Measurements from ENCODE around the gene ACP4. TPM values are rescaled to one million over a fixed set of nuclear protein-coding genes. Genes with fewer than 3 reads are reported as not detected.
"Not testable (repeated sequence)": the region's sequence is repeated elsewhere in the genome, so short reads cannot be mapped to it uniquely, and the experiment has no call there.

Gene ACP4, protein sequence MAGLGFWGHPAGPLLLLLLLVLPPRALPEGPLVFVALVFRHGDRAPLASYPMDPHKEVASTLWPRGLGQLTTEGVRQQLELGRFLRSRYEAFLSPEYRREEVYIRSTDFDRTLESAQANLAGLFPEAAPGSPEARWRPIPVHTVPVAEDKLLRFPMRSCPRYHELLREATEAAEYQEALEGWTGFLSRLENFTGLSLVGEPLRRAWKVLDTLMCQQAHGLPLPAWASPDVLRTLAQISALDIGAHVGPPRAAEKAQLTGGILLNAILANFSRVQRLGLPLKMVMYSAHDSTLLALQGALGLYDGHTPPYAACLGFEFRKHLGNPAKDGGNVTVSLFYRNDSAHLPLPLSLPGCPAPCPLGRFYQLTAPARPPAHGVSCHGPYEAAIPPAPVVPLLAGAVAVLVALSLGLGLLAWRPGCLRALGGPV
- not detected in 3 replicates for total RNA-seq
- long read RNA-seq, result 0 reads

GRCh38 chr19:50790396-50790795 is at the start of gene ACP4:
Gene ACP4, plus strand, starts transcription at chr19:50790415. Its CDS starts 0 bp downstream, at chr19:50790415.
- TF ChIP-seq CTCF (IDR thresholded peaks at IDR 0.05), result no peak
- Mint-ChIP-seq H3K36me3 (ENCODE audit: low read depth) (no peaks in the 10 kb centered on the region), H3K4me3 (ENCODE audit: unreplicated experiment) (no peak within 1 kb of the TSS), H3K27ac (ENCODE audit: unreplicated experiment) (no peak within 1 kb of the TSS), H3K4me1 (ENCODE audit: low read depth) (no peaks in the 10 kb centered on the region), H3K27me3 (ENCODE audit: low read depth) (no peaks in the 10 kb centered on the region), H3K9me3 (ENCODE audit: low read depth) (no peaks in the 10 kb centered on the region)
- DNase-seq (ENCODE audit: low spot score), result no peak

DNA sequence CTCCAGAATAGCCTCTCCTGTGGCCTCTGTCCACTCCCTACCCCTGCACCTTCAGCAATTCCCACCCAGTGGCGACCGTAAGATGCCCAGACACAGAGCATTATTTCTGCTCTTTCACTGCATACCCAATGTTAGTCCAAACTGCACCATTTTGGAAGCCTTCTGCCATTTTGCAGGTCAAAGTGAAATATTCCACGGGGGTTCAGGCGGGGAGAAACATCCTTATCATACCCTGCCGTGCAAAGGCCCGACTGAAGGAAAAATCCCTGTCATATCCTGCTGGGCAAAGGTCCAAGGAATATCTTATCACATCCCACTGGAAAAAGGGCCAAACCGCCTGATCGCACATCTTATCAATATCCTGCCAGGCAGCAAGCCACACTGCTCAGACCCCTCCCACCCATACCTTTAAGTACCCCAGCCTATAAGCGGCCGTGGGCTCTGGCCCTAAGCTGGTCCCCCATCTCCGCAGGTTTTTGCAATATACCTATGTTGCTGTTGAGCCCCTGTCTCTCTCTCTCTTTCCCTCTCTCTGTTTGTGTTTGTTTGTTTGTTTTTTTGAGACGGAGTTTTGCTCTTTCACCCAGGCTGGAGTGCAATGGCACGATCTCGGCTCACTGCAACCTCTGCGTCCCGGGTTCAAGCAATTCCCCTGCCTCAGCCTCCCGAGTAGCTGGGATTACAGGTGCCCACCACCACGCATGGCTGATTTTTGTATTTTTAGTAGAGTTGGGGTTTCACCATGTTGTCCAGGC is 48.9 kb upstream of the ACP4 start:
- peaks cover 34% of the 10 kb centered on the region for H3K27me3 Mint-ChIP-seq (ENCODE audit: low read depth)
- H3K9me3 Mint-ChIP-seq (ENCODE audit: low read depth), result no peaks in the 10 kb centered on the region
- H3K4me3 Mint-ChIP-seq (ENCODE audit: unreplicated experiment), result no peak overlapping the region
- no peak for TF ChIP-seq CTCF (IDR thresholded peaks at IDR 0.05)
- no peak for DNase-seq (ENCODE audit: low spot score)
- no peak overlapping the region for H3K27ac Mint-ChIP-seq (ENCODE audit: unreplicated experiment)
- H3K4me1 Mint-ChIP-seq (ENCODE audit: low read depth), result no peaks in the 10 kb centered on the region
- no peaks in the 10 kb centered on the region for H3K36me3 Mint-ChIP-seq (ENCODE audit: low read depth)

DNA sequence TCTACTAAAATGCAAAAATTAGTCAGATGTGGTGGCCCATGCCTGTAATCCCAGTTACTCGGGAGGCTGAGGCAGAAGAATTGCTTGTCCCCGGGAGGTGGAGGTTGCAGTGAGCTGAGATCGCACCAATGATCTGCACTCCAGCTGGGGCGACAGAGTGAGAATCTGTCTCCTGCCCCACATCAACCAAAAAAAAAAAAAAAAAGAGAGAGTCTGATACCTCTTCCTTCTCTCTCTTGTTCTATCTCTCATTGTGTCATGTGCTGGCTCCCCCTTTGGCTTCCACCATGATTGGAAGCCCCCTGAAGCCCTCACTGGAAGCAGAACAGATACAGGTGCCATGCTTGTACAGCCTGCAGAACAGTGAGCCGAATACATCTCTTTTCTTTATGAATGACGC is 46.7 kb upstream of the ACP4 start:
- no peak for DNase-seq (ENCODE audit: low spot score)
- no peak for TF ChIP-seq CTCF (IDR thresholded peaks at IDR 0.05)
- Mint-ChIP-seq H3K4me3 (ENCODE audit: unreplicated experiment) (no peak overlapping the region), H3K9me3 (ENCODE audit: low read depth) (no peaks in the 10 kb centered on the region), H3K4me1 (ENCODE audit: low read depth) (no peaks in the 10 kb centered on the region), H3K36me3 (ENCODE audit: low read depth) (no peaks in the 10 kb centered on the region), H3K27me3 (ENCODE audit: low read depth) (peaks cover 28% of the 10 kb centered on the region), H3K27ac (ENCODE audit: unreplicated experiment) (no peak overlapping the region)

- no peaks in the 10 kb centered on the region for H3K36me3 Mint-ChIP-seq (ENCODE audit: low read depth)
- no peak overlapping the region for H3K27ac Mint-ChIP-seq (ENCODE audit: unreplicated experiment)
- no peak for DNase-seq (ENCODE audit: low spot score)
- no peaks in the 10 kb centered on the region for H3K4me1 Mint-ChIP-seq (ENCODE audit: low read depth)
- no peak overlapping the region for H3K4me3 Mint-ChIP-seq (ENCODE audit: unreplicated experiment)
- H3K27me3 Mint-ChIP-seq (ENCODE audit: low read depth), result peaks cover 16% of the 10 kb centered on the region
- no peaks in the 10 kb centered on the region for H3K9me3 Mint-ChIP-seq (ENCODE audit: low read depth)
- no peak for TF ChIP-seq CTCF (IDR thresholded peaks at IDR 0.05)
Observed at GRCh38 chr19:50745221-50745620, 45.0 kb upstream of the ACP4 start.

DNA sequence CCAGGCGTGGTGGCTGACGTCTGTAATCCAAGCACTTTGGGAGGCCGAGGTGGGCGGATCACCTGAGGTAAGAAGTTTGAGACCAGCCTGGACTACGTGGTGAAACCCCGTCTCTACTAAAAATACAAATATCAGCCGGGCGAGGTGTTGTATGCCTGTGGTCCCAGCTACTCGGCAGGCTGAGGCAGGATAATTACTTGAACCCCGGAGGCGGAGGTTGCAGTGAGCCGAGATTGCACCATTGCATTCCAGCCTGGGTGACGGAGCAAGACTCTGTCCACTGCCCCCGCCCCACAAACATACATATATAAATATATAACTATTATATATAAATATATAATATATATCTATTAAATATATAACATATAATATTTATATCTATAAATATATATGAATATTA is 43.1 kb upstream of the ACP4 start:
- H3K4me1 Mint-ChIP-seq (ENCODE audit: low read depth); H3K36me3 Mint-ChIP-seq (ENCODE audit: low read depth); DNase-seq (ENCODE audit: low spot score); H3K27me3 Mint-ChIP-seq (ENCODE audit: low read depth); H3K4me3 Mint-ChIP-seq (ENCODE audit: unreplicated experiment); H3K27ac Mint-ChIP-seq (ENCODE audit: unreplicated experiment); H3K9me3 Mint-ChIP-seq (ENCODE audit: low read depth): not testable (repeated sequence)

Measured in chondrocyte (in vitro differentiated cells).